ENCODE measurements around the gene TBL1Y.

Gene TBL1Y

DNA sequence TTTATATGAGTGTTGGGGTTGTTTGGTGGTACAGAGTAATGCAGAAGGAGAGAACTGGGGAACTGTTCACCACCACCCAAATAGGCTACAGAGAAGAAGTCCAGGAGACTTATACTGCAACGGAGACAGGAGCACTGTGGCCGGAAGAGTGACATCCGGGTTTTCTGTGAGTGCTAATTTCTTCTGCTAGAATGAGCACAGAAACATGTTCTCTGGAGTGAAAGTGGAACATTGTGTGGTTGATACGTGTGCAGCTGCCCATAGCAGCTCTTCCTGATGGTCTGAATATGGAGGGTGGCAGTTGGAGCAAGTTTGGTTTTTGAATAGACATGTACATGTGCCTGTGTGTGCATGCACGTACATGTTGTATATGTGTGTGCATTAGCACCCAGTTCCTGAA, 67.3 kb downstream of the TBL1Y start:
- Histone ChIP-seq H3K9me3 (ENCODE audit: control insufficient read depth, low read depth, low read length) (no peaks in the 10 kb centered on the region), H3K9ac (ENCODE audit: low read length) (no peak overlapping the region), H3K4me1 (ENCODE audit: control insufficient read depth, low read depth, low read length) (no peaks in the 10 kb centered on the region), H3K36me3 (ENCODE audit: control insufficient read depth, low read depth, low read length) (no peaks in the 10 kb centered on the region), H3K27ac (ENCODE audit: low read length) (no peak overlapping the region), H3K4me3 (ENCODE audit: low read length) (no peak overlapping the region), H3K27me3 (ENCODE audit: control insufficient read depth, insufficient read depth, low read length) (no peaks in the 10 kb centered on the region)

- Histone ChIP-seq H3K4me1 (ENCODE audit: control insufficient read depth, low read depth, low read length) (no peaks in the 10 kb centered on the region), H3K4me3 (ENCODE audit: low read length) (no peak overlapping the region), H3K27me3 (ENCODE audit: control insufficient read depth, insufficient read depth, low read length) (no peaks in the 10 kb centered on the region), H3K9ac (ENCODE audit: low read length) (no peak overlapping the region), H3K36me3 (ENCODE audit: control insufficient read depth, low read depth, low read length) (no peaks in the 10 kb centered on the region), H3K27ac (ENCODE audit: low read length) (no peak overlapping the region), H3K9me3 (ENCODE audit: control insufficient read depth, low read depth, low read length) (no peaks in the 10 kb centered on the region)
Observed at GRCh38 chrY:6983221-6983620, 72.7 kb downstream of the TBL1Y start.

- no peaks in the 10 kb centered on the region for H3K36me3 ChIP-seq (ENCODE audit: control insufficient read depth, low read depth, low read length)
- no peak overlapping the region for H3K27ac ChIP-seq (ENCODE audit: low read length)
- H3K27me3 ChIP-seq (ENCODE audit: control insufficient read depth, insufficient read depth, low read length): no peaks in the 10 kb centered on the region
Observed at GRCh38 chrY:6987811-6988210, 77.3 kb downstream of the TBL1Y start.

DNA sequence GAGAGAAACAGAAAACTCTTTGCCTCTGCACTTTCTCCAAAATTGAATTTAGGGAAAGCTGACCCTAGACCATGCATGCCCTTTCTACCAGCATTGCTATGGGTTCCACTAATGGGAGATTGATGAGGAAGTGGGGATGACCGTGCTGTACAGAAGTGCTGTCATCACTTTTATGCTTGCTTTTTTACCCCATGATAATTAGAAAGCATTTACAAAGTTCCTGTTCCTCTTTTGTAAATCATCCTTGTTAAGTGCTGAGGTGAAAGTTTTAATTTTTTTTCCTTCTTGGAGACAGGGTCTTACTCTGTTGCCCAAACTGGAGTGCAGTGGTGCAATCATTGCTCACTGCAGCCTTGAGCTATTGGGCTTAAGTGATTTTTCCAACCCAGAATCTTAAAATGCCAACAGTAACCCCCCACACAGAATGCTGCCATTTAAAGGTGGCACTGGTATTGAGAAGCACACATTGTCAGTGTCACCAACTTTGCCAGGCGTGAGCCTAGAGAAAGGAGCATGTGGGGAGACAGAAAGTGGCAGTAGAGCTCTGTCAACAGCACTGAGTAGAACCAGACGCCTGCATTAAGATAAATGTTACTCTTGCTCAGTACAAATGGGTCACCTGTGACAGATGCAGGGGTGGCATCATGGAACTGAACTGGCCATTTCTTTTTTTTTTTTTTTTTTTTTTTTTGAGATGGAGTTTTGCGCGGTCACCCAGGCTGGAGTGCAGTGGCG, 79.6 kb downstream of the TBL1Y start:
- Histone ChIP-seq H3K4me1 (ENCODE audit: control insufficient read depth, low read depth, low read length) (no peaks in the 10 kb centered on the region), H3K9me3 (ENCODE audit: control insufficient read depth, low read depth, low read length) (no peaks in the 10 kb centered on the region), H3K36me3 (ENCODE audit: control insufficient read depth, low read depth, low read length) (no peaks in the 10 kb centered on the region), H3K27ac (ENCODE audit: low read length) (no peak overlapping the region), H3K4me3 (ENCODE audit: low read length) (no peak overlapping the region), H3K27me3 (ENCODE audit: control insufficient read depth, insufficient read depth, low read length) (no peaks in the 10 kb centered on the region), H3K9ac (ENCODE audit: low read length) (no peak overlapping the region)

More at GRCh38 chrY:6987811-6988210, 77.3 kb downstream of the TBL1Y start:
- no peaks in the 10 kb centered on the region for H3K4me1 ChIP-seq (ENCODE audit: control insufficient read depth, low read depth, low read length)
- no peak overlapping the region for H3K4me3 ChIP-seq (ENCODE audit: low read length)
- H3K9ac ChIP-seq (ENCODE audit: low read length): no peak overlapping the region
- H3K9me3 ChIP-seq (ENCODE audit: control insufficient read depth, low read depth, low read length): no peaks in the 10 kb centered on the region

DNA sequence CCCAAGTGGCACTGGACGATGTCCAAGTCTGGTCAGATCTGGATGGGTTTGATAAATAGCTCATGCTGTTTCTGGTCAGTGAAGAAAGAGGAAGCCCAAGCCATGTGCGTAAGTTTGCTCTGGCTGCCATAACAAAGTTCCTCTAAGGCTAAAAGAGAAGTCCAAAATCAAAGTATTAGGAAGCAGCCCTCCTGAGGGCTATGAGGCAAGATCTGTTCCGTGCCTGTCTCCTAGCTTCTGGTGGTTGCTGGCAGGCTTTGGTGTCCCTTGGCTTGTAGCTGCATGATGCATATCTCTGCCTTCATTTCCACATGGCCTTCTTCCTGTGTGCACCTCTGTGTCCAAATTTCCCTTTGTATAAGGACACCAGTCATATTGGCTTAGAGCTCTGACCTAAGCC, 81.5 kb downstream of the TBL1Y start:
- no peaks in the 10 kb centered on the region for H3K9me3 ChIP-seq (ENCODE audit: control insufficient read depth, low read depth, low read length)
- H3K27ac ChIP-seq (ENCODE audit: low read length): no peak overlapping the region
- H3K9ac ChIP-seq (ENCODE audit: low read length): no peak overlapping the region
- no peak overlapping the region for H3K4me3 ChIP-seq (ENCODE audit: low read length)
- H3K27me3 ChIP-seq (ENCODE audit: control insufficient read depth, insufficient read depth, low read length): no peaks in the 10 kb centered on the region
- no peaks in the 10 kb centered on the region for H3K4me1 ChIP-seq (ENCODE audit: control insufficient read depth, low read depth, low read length)
- H3K36me3 ChIP-seq (ENCODE audit: control insufficient read depth, low read depth, low read length): no peaks in the 10 kb centered on the region

GRCh38 chrY:6995987-6996386, 85.5 kb downstream of the TBL1Y start:
- H3K36me3 ChIP-seq (ENCODE audit: control insufficient read depth, low read depth, low read length): no peaks in the 10 kb centered on the region
- no peak overlapping the region for H3K4me3 ChIP-seq (ENCODE audit: low read length)
- no peaks in the 10 kb centered on the region for H3K9me3 ChIP-seq (ENCODE audit: control insufficient read depth, low read depth, low read length)
- no peaks in the 10 kb centered on the region for H3K4me1 ChIP-seq (ENCODE audit: control insufficient read depth, low read depth, low read length)
- no peak overlapping the region for H3K9ac ChIP-seq (ENCODE audit: low read length)
- H3K27me3 ChIP-seq (ENCODE audit: control insufficient read depth, insufficient read depth, low read length): no peaks in the 10 kb centered on the region
- H3K27ac ChIP-seq (ENCODE audit: low read length): no peak overlapping the region

- Histone ChIP-seq H3K9me3 (ENCODE audit: control insufficient read depth, low read depth, low read length) (no peaks in the 10 kb centered on the region), H3K36me3 (ENCODE audit: control insufficient read depth, low read depth, low read length) (no peaks in the 10 kb centered on the region), H3K9ac (ENCODE audit: low read length) (no peak overlapping the region), H3K27me3 (ENCODE audit: control insufficient read depth, insufficient read depth, low read length) (no peaks in the 10 kb centered on the region), H3K4me1 (ENCODE audit: control insufficient read depth, low read depth, low read length) (no peaks in the 10 kb centered on the region), H3K27ac (ENCODE audit: low read length) (no peak overlapping the region), H3K4me3 (ENCODE audit: low read length) (no peak overlapping the region)
Observed at GRCh38 chrY:6997503-6998066, 87.1 kb downstream of the TBL1Y start.

DNA sequence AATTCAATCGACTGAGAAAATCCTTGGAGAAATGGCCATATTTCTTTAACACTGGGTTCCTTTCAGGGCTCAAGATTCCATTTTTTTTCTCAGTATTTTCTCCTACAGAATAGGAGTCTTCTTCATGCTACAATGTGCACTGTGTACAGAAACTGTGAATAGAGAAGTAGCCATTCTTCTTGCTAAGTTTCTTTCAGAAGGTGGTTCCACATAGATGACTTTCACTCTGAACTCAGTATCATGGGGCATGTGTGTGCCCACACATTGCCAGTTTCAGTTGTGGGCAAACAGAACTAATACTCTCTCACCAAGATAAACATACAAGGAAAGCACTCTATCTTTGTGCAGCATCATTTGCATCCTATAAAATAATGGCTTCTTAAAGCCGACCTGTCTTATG, 89.4 kb downstream of the TBL1Y start:
- Histone ChIP-seq H3K4me3 (ENCODE audit: low read length) (no peak overlapping the region), H3K9ac (ENCODE audit: low read length) (no peak overlapping the region), H3K27ac (ENCODE audit: low read length) (no peak overlapping the region), H3K4me1 (ENCODE audit: control insufficient read depth, low read depth, low read length) (no peaks in the 10 kb centered on the region), H3K36me3 (ENCODE audit: control insufficient read depth, low read depth, low read length) (no peaks in the 10 kb centered on the region), H3K9me3 (ENCODE audit: control insufficient read depth, low read depth, low read length) (no peaks in the 10 kb centered on the region), H3K27me3 (ENCODE audit: control insufficient read depth, insufficient read depth, low read length) (no peaks in the 10 kb centered on the region)

- no peaks in the 10 kb centered on the region for H3K27me3 ChIP-seq (ENCODE audit: control insufficient read depth, insufficient read depth, low read length)
- H3K9me3 ChIP-seq (ENCODE audit: control insufficient read depth, low read depth, low read length): no peaks in the 10 kb centered on the region
- no peaks in the 10 kb centered on the region for H3K4me1 ChIP-seq (ENCODE audit: control insufficient read depth, low read depth, low read length)
- H3K27ac ChIP-seq (ENCODE audit: low read length): no peak overlapping the region
- no peaks in the 10 kb centered on the region for H3K36me3 ChIP-seq (ENCODE audit: control insufficient read depth, low read depth, low read length)
- H3K9ac ChIP-seq (ENCODE audit: low read length): no peak overlapping the region
- H3K4me3 ChIP-seq (ENCODE audit: low read length): no peak overlapping the region
Observed at GRCh38 chrY:7002581-7002980, 92.1 kb downstream of the TBL1Y start.

GRCh38 chrY:7007911-7008310, 97.4 kb downstream of the TBL1Y start:
- no peaks in the 10 kb centered on the region for H3K36me3 ChIP-seq (ENCODE audit: control insufficient read depth, low read depth, low read length)

GRCh38 chrY:7008578-7009355, 98.3 kb downstream of the TBL1Y start:
- Histone ChIP-seq H3K27ac (ENCODE audit: low read length) (no peak overlapping the region), H3K4me3 (ENCODE audit: low read length) (no peak overlapping the region), H3K27me3 (ENCODE audit: control insufficient read depth, insufficient read depth, low read length) (no peaks in the 10 kb centered on the region), H3K9me3 (ENCODE audit: control insufficient read depth, low read depth, low read length) (no peaks in the 10 kb centered on the region), H3K9ac (ENCODE audit: low read length) (no peak overlapping the region), H3K4me1 (ENCODE audit: control insufficient read depth, low read depth, low read length) (no peaks in the 10 kb centered on the region), H3K36me3 (ENCODE audit: control insufficient read depth, low read depth, low read length) (no peaks in the 10 kb centered on the region)

More at GRCh38 chrY:7007911-7008310, 97.4 kb downstream of the TBL1Y start:
- no peak overlapping the region for H3K27ac ChIP-seq (ENCODE audit: low read length)
- no peaks in the 10 kb centered on the region for H3K27me3 ChIP-seq (ENCODE audit: control insufficient read depth, insufficient read depth, low read length)
- H3K4me1 ChIP-seq (ENCODE audit: control insufficient read depth, low read depth, low read length): no peaks in the 10 kb centered on the region
- no peaks in the 10 kb centered on the region for H3K9me3 ChIP-seq (ENCODE audit: control insufficient read depth, low read depth, low read length)
- H3K4me3 ChIP-seq (ENCODE audit: low read length): no peak overlapping the region
- H3K9ac ChIP-seq (ENCODE audit: low read length): no peak overlapping the region
